UCSD-AML1 (cell line): ENCODE results near the gene ANP32A.

Experiments used
- DNase-seq: peaks from one replicate; lab custom pipeline; 2025; ENCODE audit not compliant: unreplicated experiment; lab: John Stamatoyannopoulos, UW

The ANP32A gene

DNA sequence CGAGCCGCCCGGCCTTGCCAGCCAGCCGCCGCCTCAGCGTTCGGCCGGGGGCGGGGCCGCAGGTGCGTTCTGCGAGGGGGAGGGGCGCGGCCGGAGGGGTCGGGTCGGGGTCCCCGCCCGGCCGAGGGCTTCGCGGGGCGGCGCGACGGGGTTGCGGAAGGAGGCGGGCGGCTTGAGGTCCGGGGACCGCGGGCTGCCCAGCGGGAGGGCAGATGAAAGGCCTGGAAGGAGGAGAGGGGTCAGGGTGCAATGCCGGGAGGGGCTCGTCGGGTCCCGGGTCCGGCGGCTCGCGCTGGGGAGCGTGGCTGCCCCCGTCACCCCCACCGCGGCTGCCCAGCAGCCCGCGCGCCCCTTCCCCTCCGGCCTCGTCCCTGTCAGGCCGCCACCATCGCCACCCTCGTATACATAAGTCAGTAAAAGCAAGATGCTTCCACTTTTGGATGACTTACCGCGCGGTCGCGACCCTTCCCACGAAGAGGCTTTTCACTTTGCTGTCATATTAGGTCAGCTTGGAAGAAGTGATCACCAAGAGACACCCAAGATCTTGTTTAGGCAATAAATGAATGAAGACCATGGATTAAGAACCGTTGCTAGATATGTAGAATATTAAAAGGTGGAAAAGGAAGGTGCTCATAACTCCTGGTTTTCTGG is 620 bp upstream of the ANP32A start:
- DNase-seq, result no peak

GRCh38 chr15:68819495-68820294 is 1.0 kb downstream of the ANP32A start:
- DNase-seq, result peak; percentile 51

DNA sequence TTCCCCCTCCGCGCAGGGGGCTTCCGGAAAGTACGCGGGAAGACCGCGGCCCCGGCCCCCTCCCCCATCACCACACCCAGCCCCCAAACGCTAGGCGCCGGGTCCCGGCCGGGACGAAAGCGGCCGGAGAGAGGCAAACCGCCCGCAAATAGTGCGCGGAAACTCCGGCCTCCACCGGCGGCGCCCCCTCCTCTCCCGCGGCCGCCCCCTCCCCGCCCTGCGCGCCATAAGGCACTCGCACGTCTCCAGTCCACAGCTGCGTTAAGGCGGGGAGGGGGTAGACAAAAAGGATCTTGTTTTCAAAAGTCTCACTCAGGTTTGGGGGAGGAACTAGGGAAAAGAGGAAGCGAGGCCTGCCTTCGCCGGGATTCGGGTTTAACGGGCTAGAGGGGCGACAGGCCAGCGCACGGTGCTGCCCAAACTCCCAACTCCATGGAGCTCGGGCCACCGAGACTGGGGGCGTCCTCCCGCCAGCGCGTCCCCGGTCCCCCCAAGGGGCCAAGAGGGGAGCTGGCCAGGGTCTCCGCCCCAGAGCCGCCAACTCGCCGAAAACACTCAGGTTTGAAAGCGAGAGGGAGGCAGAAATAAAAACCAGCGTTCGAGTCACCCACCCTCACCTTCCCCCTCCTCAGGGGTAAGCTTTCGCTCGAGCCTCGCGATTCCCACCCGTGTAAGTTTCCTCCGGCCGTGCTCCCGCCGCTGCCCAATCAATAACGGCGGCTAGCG is 1.8 kb downstream of the ANP32A start:
- DNase-seq, result peak; percentile 83

- DNase-seq, result peak; percentile 82
Measured at GRCh38 chr15:68818066-68818768, 2.5 kb downstream of the ANP32A start.

- peak; percentile 78 for DNase-seq
Measured at GRCh38 chr15:68817304-68818065, 3.2 kb downstream of the ANP32A start.

- DNase-seq, result no peak
Measured at GRCh38 chr15:68816795-68817303, 3.8 kb downstream of the ANP32A start.

- DNase-seq, result no peak
Measured at GRCh38 chr15:68816158-68816557, 4.5 kb downstream of the ANP32A start.

DNA sequence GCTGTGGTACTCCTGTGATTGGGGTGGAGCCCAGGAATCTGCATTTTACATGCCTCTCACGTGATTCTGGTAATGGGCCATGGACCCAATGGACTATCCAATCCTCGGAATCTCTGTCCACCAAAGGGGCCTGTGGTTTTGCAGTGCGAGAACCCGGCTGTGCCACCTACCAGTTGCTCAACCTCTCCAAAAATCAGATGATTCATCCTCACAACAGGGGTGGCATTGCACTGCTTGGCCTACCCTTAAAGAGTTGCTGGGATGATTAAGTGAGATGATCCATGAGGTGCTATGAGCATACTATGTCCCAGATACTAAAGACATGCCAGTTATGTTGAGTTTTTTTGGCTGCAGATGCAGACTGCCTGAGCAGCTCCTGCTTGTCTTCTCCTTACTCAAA is 5.1 kb downstream of the ANP32A start:
- no peak for DNase-seq

DNA sequence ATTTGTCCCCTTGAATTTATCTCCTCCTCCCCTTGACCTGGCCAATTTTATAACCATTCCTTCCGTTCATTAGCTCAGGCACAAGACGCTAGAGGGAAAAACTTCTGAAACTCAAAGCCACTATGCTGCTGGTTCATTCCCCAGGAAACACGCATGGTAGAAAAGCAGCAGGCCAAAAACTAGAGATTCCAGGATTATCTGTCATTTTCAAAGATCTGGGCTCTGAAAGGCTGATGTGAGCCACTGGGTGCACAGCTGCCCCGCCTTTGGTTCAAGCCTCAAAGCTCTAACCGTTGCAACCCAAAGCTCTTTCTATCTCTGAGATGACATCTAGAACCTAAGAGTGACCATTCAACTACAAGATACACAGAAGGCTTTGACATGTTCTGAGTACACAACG is 6.1 kb downstream of the ANP32A start:
- DNase-seq, result no peak

DNA sequence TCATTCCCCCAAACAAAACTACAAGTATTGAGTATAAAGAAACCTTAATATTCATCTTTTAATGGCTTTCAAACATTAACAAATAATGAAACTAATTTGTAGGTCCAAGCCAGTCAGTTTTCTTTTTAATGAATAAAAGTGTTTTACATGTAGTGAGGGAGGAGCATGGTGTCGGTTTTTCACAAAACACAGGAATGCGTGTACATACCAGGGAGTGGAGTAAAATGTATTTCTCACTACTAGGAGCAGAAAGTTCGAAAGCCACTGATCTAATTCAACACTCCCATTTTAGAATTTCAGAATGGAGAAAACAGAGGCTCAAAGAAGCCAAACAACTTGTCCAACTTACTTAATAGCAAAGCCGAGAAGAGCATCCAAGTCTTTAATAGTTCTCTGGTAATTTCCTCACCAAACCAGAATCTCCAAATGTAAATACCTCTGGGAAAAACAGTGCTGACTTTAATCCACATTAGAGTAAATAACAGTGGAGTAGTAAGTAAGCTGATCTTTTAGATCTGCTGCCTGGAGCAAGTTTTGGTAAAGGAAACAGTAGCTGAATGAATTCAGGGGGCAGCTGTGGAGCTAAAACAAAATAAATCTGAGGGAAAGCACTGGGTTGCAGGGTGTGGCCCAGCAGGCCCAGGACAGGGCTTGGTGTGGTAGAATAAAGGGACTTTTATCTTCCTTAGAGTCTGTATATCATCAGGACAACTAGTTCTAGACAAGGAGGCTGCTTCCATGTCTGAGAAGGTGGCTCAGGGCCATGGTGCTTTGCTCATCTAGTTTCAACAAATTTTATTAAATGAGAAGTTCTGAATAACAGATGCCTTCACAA is 7.9 kb downstream of the ANP32A start:
- DNase-seq, result no peak

DNA sequence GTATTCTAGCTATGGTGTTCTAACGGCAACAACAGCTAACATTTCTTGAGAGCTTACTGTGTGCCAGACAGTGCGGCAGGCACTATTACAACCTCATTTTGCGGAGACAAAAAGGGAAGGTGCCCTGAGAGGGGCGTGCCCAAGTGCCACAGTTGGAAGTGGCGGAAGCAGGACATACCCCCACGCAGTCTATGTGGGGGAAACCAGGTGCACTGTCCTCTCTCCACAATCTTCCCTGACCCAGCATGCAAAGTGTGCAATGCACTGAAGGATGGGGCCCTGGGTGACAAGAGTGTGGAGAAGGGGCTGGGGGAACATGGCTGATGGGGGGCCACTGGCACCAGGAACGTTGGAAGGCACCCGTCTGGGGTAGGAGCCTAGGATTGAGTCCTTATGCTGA is 8.6 kb downstream of the ANP32A start:
- DNase-seq, result no peak

DNA sequence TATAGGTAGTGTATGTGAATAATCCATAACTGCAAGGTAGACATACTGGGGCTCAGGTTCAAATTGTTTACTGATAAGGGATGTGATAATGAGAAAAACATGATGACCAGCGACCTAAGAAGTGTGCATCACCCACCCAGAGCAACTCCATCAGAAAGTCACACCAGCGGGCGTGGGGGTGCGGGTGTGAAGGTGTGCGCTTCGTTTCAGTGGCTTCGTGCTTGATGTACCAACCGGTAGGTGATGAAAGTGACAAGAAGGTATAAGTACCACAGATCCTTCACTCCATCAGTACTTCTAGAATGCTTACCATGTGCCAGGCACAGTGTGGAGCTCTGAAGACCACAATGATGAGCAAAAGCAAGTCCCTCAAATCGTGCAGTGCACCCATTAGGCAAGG is 11.2 kb downstream of the ANP32A start:
- DNase-seq, result no peak

GRCh38 chr15:68808770-68809169 is 11.9 kb downstream of the ANP32A start:
- DNase-seq, result no peak

GRCh38 chr15:68808091-68808490 is 12.6 kb downstream of the ANP32A start:
- DNase-seq, result no peak

GRCh38 chr15:68807249-68807648 is 13.4 kb downstream of the ANP32A start:
- no peak for DNase-seq

DNA sequence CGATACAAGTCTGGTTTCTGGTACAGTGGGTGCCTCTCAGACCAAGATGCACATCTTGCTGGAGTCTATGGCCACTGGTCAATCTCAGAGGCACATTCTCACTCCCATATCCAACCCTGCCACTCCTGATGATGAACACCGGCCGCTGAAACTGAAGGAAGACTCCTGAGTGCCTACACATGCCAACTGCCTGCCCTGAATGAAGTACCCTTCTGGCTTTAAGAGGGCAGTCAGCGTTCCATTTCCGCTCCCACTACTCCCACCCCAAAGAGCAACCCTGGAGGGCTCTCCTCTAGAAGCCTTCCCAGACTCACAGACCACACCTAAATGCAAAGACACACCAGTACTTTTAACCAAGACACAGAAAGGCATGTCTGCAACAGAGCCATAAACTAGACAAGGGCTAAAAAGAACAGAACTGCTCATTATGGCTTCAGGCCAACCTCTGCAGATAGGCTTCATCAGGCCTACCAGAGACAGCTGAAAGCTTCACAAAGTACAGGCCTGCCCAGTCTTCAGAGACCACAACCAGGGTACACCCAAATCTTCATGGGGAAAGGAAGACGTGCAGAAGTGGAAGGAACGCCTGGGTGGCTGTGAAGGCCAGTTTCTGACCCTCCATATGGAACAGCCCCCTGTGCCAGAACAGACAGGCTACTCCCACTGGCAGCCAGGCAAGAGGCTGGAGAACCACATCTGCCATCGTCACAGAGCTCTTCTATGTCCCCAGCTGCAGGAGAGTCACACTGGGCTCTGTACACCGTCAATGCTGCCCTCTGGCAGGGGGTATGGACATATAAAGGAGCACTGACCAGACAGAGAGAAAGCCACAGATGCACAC is 14.3 kb downstream of the ANP32A start:
- no peak for DNase-seq

GRCh38 chr15:68802373-68802772 is 18.3 kb downstream of the ANP32A start:
- no peak for DNase-seq

- DNase-seq, result no peak
Measured at GRCh38 chr15:68801572-68802148, 19.0 kb downstream of the ANP32A start.
